ENCODE results near the gene CDKN2AIPNL. TPM values are rescaled to one million over a fixed set of nuclear protein-coding genes. Genes with fewer than 3 reads are reported as not detected.

CDKN2AIPNL gene
- total and polyA plus RNA-seq, 2 of the 8 experiments (the other 6 are each of a cell fraction or from before 2014, with no cell fraction given): 40.0 to 56.3 TPM

- POLR2A ChIA-PET (ENCODE audit: partially characterized antibody): interaction anchor here (1.0 to 2.9 kb wide), 11 partner anchors 10 to 76 kb away, joined by 3 to 21 read pairs (median 4); partner anchors contain the start of gene CDKN2AIPNL
- no peak overlapping the region for H3K4me3 ChIP-seq (ENCODE audit: extremely low read depth in 1 of 4, insufficient read depth in 2 of 4, low read depth in 3 of 4, low read length in 4 of 4)
- no peak overlapping the region for H3K14ac ChIP-seq (ENCODE audit: insufficient read length)
- DNase-seq (ENCODE audit: low read depth in 1 of 2, low spot score in 2 of 2) (no peak), FAIRE-seq (no peak)
- H3K4me2 ChIP-seq (ENCODE audit: insufficient read depth in 1 of 2, low read depth in 2 of 2, low read length in 2 of 2): no peak overlapping the region
- TF ChIP-seq POU5F1 (IDR thresholded peaks at IDR 0.05; ENCODE audit: low read depth, low read length): no peak
- TF ChIP-seq ZNF274 (IDR thresholded peaks at IDR 0.05; ENCODE audit: borderline replicate concordance, extremely low read depth, low read length): no peak
- no peak for TF ChIP-seq EGR1 (IDR thresholded peaks at IDR 0.05; ENCODE audit: borderline replicate concordance, low read depth, low read length)
- no peak for TF ChIP-seq CHD2 (IDR thresholded peaks at IDR 0.05; ENCODE audit: low read length)
- TF ChIP-seq KDM4A (IDR thresholded peaks at IDR 0.05; ENCODE audit: low read depth, low read length, severe bottlenecking): no peak
- TF ChIP-seq POLR2AphosphoS5 (IDR thresholded peaks at IDR 0.05; ENCODE audit: low read depth, low read length): no peak
- no peak for TF ChIP-seq ATF2 (IDR thresholded peaks at IDR 0.05; ENCODE audit: low read length)
- TF ChIP-seq HDAC6 (IDR thresholded peaks at IDR 0.05; ENCODE audit: low read depth, low read length): no peak
- TF ChIP-seq RAD21 (IDR thresholded peaks at IDR 0.05 in 1 of 2, conservative IDR thresholded peaks at IDR 0.05 in 1 of 2; ENCODE audit: low read depth in 2 of 2, low read length in 2 of 2): no peak
- H2BK20ac ChIP-seq (ENCODE audit: low read length): no peak overlapping the region
- no peaks in the 10 kb centered on the region for H3K36me3 ChIP-seq (ENCODE audit: control insufficient read depth in 2 of 4, insufficient read depth in 4 of 4, low read length in 3 of 4)
- H2BK12ac ChIP-seq (ENCODE audit: low read depth, low read length): no peak overlapping the region
- H4K91ac ChIP-seq (replicated peaks; ENCODE audit: insufficient read length, low read length): no peak overlapping the region
- H2BK120ac ChIP-seq (replicated peaks; ENCODE audit: low read depth, low read length): no peak overlapping the region
- peaks cover 0 to 1% of the 10 kb centered on the region in 2 experiments for H4K20me1 ChIP-seq (replicated peaks in 1 of 2; ENCODE audit: control insufficient read depth in 1 of 2, insufficient read depth in 2 of 2, low read length in 2 of 2)
- H3K4ac ChIP-seq (replicated peaks; ENCODE audit: insufficient read length, low read depth, low read length): no peak overlapping the region
- H2BK15ac ChIP-seq (ENCODE audit: low read length): no peak overlapping the region
- H3K4me1 ChIP-seq (replicated peaks in 1 of 4; ENCODE audit: control insufficient read depth in 3 of 4, insufficient read depth in 4 of 4, low read length in 3 of 4): peaks cover 0 to 7% (median 0%) of the 10 kb centered on the region in 4 experiments; a peak in 1 of 7 replicates
- H4K5ac ChIP-seq (ENCODE audit: insufficient read length, low read depth, low read length): no peak overlapping the region
- no peak overlapping the region for H2AK5ac ChIP-seq (ENCODE audit: low read depth, low read length)
- H3K23ac ChIP-seq (ENCODE audit: insufficient read length): no peak overlapping the region
- no peaks in the 10 kb centered on the region for H3K79me2 ChIP-seq (ENCODE audit: control insufficient read depth in 1 of 2, insufficient read depth in 2 of 2, low read length in 2 of 2)
- no peaks in the 10 kb centered on the region for H3K23me2 ChIP-seq (ENCODE audit: low read depth, low read length)
- no peak overlapping the region for H3K56ac ChIP-seq (replicated peaks; ENCODE audit: insufficient read length, low read depth, low read length)
- no peaks in the 10 kb centered on the region for H3K27me3 ChIP-seq (replicated peaks in 1 of 4; ENCODE audit: control insufficient read depth in 3 of 4, extremely low read depth in 1 of 4, insufficient read depth in 3 of 4, low read length in 3 of 4)
- WGBS, 2 experiments (ENCODE audit: extremely low coverage in 1 of 2, insufficient coverage in 1 of 2, insufficient read length in 1 of 2, insufficient replicate concordance in 2 of 2, low coverage in 1 of 2, low lambda C conversion rate in 2 of 2, missing lambda C conversion rate in 1 of 2): 92% methylated on average over 7 of the region's 7 CpGs; no CpG with 5 or more reads in 1 of the 2 experiments
- no peak overlapping the region for H2BK5ac ChIP-seq (ENCODE audit: low read depth, low read length)
- CTCF ChIA-PET (ENCODE audit: partially characterized antibody): interaction anchor here (0.8 to 2.8 kb wide), 9 partner anchors 10 to 130 kb away, joined by 3 to 10 read pairs (median 5); partner anchors contain the start of gene CDKN2AIPNL
- no peak overlapping the region for H3K27ac ChIP-seq (ENCODE audit: low read depth, low read length)
- H3K9ac ChIP-seq (replicated peaks in 1 of 4; ENCODE audit: extremely low read depth in 1 of 4, low read depth in 3 of 4, low read length in 3 of 4): no peak overlapping the region
- H4K8ac ChIP-seq (ENCODE audit: extremely low read depth, insufficient read depth, low read length): no peak overlapping the region
- no peak overlapping the region for H3K18ac ChIP-seq (ENCODE audit: extremely low read depth, low read length)
- H3K9me3 ChIP-seq (ENCODE audit: insufficient read depth in 2 of 2, low read depth in 1 of 2, low read length in 1 of 2): no peaks in the 10 kb centered on the region
- H2AFZ ChIP-seq (ENCODE audit: low read length): no peak overlapping the region
- no peaks in the 10 kb centered on the region for H3K79me1 ChIP-seq (ENCODE audit: low read depth, low read length)
Measured at GRCh38 chr5:134447815-134448520, 36.3 kb upstream of the CDKN2AIPNL start.
